ENCODE measurements around the gene KAT14. TPM values are rescaled to one million over a fixed set of nuclear protein-coding genes. Genes with fewer than 3 reads are reported as not detected.

Gene KAT14
- total RNA-seq, 1 experiment from 2014 or later = 28.4 TPM

- peak overlapping the region; percentile 100 for H2AFZ ChIP-seq
- POLR2A ChIA-PET (ENCODE audit: unreplicated experiment) = interaction anchor here (0.7 to 0.9 kb wide), 2 partner anchors 114 to 1576 kb away, joined by 3 to 4 read pairs; no protein-coding TSS in a partner anchor
These were observed 1.2 kb downstream of the KAT14 start for GRCh38 chr20:18138639-18139583.

GRCh38 chr20:18139832-18140231 lies 2.2 kb downstream of the KAT14 start:
- H3K4me3 ChIP-seq = no peak overlapping the region; the same call in 1 of the 2 replicates
- peaks cover 46% of the 10 kb centered on the region for H3K4me1 ChIP-seq (replicated peaks; ENCODE audit: insufficient read depth)
- H3K9me2 ChIP-seq (ENCODE audit: insufficient read depth) = no peaks in the 10 kb centered on the region
- DNase-seq = no peak
- intact Hi-C loops (cut with micrococcal nuclease; ENCODE audit: unreplicated experiment) = no loop called here
- H2AFZ ChIP-seq = no peak overlapping the region
- H3K27me3 ChIP-seq (ENCODE audit: insufficient read depth, low read depth) = no peaks in the 10 kb centered on the region
- POLR2A ChIA-PET (ENCODE audit: unreplicated experiment) = interaction anchor here (0.7 kb wide), 1 partner anchor 1575 kb away, joined by 4 read pairs; no protein-coding TSS in a partner anchor
- H3K36me3 ChIP-seq (ENCODE audit: low read depth) = peaks cover 7% of the 10 kb centered on the region; the same call in 1 of the 2 replicates
- H3K27ac ChIP-seq = no peak overlapping the region
- BruUV-seq (replicated peaks) = no TSS peak
- peak overlapping the region; percentile 95 for H3K4me2 ChIP-seq
- no peaks in the 10 kb centered on the region for H4K20me1 ChIP-seq (ENCODE audit: insufficient read depth)
- TF ChIP-seq EZH2 (IDR thresholded peaks at IDR 0.05; ENCODE audit: low read depth) = no peak
- TF ChIP-seq CTCF (conservative IDR thresholded peaks at IDR 0.05) = no peak
- peaks cover 29% of the 10 kb centered on the region for H3F3A ChIP-seq (ENCODE audit: insufficient read depth, low read depth)
- H3K9me3 ChIP-seq (ENCODE audit: insufficient read depth, low read depth) = no peaks in the 10 kb centered on the region
- H3K79me2 ChIP-seq (ENCODE audit: low read depth) = peaks cover 46% of the 10 kb centered on the region
- CTCF ChIA-PET = no interaction called here

More at GRCh38 chr20:18138639-18139583, 1.2 kb downstream of the KAT14 start:
- H3K79me2 ChIP-seq (ENCODE audit: low read depth) = peaks cover 46% of the 10 kb centered on the region
- peaks cover 20% of the 10 kb centered on the region for H3F3A ChIP-seq (ENCODE audit: insufficient read depth, low read depth)
- TF ChIP-seq CTCF (conservative IDR thresholded peaks at IDR 0.05) (no peak), EZH2 (IDR thresholded peaks at IDR 0.05; ENCODE audit: low read depth) (no peak)
- H3K27me3 ChIP-seq (ENCODE audit: insufficient read depth, low read depth) = no peaks in the 10 kb centered on the region
- H3K9me2 ChIP-seq (ENCODE audit: insufficient read depth) = no peaks in the 10 kb centered on the region
- no peaks in the 10 kb centered on the region for H4K20me1 ChIP-seq (ENCODE audit: insufficient read depth)
- no peaks in the 10 kb centered on the region for H3K9me3 ChIP-seq (ENCODE audit: insufficient read depth, low read depth)
- intact Hi-C loops (cut with micrococcal nuclease; ENCODE audit: unreplicated experiment) = no loop called here
- H3K4me1 ChIP-seq (replicated peaks; ENCODE audit: insufficient read depth) = peaks cover 37% of the 10 kb centered on the region
- DNase-seq = no peak
- no peak overlapping the region for H3K27ac ChIP-seq
- TSS peak; percentile 61 for BruUV-seq (replicated peaks)
- CTCF ChIA-PET = no interaction called here
- H3K4me3 ChIP-seq = peak overlapping the region; percentile 96
- peak overlapping the region; percentile 95 for H3K4me2 ChIP-seq
- H3K36me3 ChIP-seq (ENCODE audit: low read depth) = peaks cover 7% of the 10 kb centered on the region; the same call in 1 of the 2 replicates

- intact Hi-C loops (cut with micrococcal nuclease; ENCODE audit: unreplicated experiment) = loop anchor here (1.0 to 2.0 kb wide), 4 partner anchors 52 to 132 kb away; no protein-coding TSS in a partner anchor
- Histone ChIP-seq H3K36me3 (ENCODE audit: low read depth) (peaks cover 11% of the 10 kb centered on the region; the same call in 1 of the 2 replicates), H3K4me3 (peak overlapping the region; percentile 55; the same call in 1 of the 2 replicates), H3K9me2 (ENCODE audit: insufficient read depth) (no peaks in the 10 kb centered on the region), H3K79me2 (ENCODE audit: low read depth) (peaks cover 72% of the 10 kb centered on the region), H3K27ac (peak overlapping the region; percentile 93), H3K27me3 (ENCODE audit: insufficient read depth, low read depth) (no peaks in the 10 kb centered on the region), H4K20me1 (ENCODE audit: insufficient read depth) (no peaks in the 10 kb centered on the region), H3K9me3 (ENCODE audit: insufficient read depth, low read depth) (no peaks in the 10 kb centered on the region), H3K4me2 (peak overlapping the region; percentile 84), H3F3A (ENCODE audit: insufficient read depth, low read depth) (peaks cover 52% of the 10 kb centered on the region), H3K4me1 (replicated peaks; ENCODE audit: insufficient read depth) (peaks cover 62% of the 10 kb centered on the region), H2AFZ (peak overlapping the region; percentile 65; the same call in 1 of the 2 replicates)
- POLR2A ChIA-PET (ENCODE audit: unreplicated experiment) = interaction anchor here (0.5 to 1.2 kb wide), 4 partner anchors 53 to 126 kb away, joined by 3 to 9 read pairs (median 4); no protein-coding TSS in a partner anchor
- BruUV-seq (replicated peaks) = no TSS peak
- no peak for TF ChIP-seq CTCF (conservative IDR thresholded peaks at IDR 0.05)
- TF ChIP-seq EZH2 (IDR thresholded peaks at IDR 0.05; ENCODE audit: low read depth) = no peak
- CTCF ChIA-PET = interaction anchor here (0.6 to 1.1 kb wide), 2 partner anchors 109 to 132 kb away, joined by 3 read pairs; no protein-coding TSS in a partner anchor
- peak; percentile 64 to 94 for DNase-seq
These were observed 7.0 kb downstream of the KAT14 start for GRCh38 chr20:18144541-18145099.

All from PC-9 (cell line).